NCI-H1092 (cell line): ENCODE results near the gene GMIP.
"Not testable (repeated sequence)": the region's sequence is repeated elsewhere in the genome, so short reads cannot be mapped to it uniquely, and the experiment has no call there.

Experiments
- DNase-seq: peaks from one replicate; lab custom pipeline; 2025; lab: John Stamatoyannopoulos, UW

GMIP gene

GRCh38 chr19:19643158-19644053 is at the start of gene GMIP:
Gene GMIP (minus strand): TSS chr19:19643657. CDS start chr19:19643529, 128 bp downstream.
- DNase-seq, result peak; percentile 49

- no peak for DNase-seq
Observed at GRCh38 chr19:19691683-19692082, 48.2 kb upstream of the GMIP start.

- DNase-seq, result not testable (repeated sequence)
Observed at GRCh38 chr19:19689023-19689422, 45.6 kb upstream of the GMIP start.

GRCh38 chr19:19687090-19687489 is 43.6 kb upstream of the GMIP start:
- no peak for DNase-seq

DNA sequence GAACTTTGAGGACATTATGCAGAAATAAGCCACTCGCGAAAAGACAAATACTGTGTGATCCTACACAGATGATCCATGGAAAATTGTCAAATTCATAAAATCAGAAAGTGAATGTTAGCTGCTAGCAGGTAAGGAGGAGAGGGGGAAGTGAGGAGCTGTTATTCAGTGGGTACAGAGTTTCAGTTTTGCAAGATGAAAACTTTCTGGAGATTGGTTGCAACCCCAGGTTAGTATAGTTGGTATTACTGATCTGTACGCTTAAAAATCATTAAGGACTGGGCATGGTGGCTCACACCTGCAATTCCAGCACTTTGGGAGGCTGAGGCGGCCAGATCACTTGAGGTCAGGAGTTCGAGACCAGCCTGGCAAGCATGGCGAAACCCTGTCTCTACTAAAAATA is 43.1 kb upstream of the GMIP start:
- DNase-seq, result no peak

DNA sequence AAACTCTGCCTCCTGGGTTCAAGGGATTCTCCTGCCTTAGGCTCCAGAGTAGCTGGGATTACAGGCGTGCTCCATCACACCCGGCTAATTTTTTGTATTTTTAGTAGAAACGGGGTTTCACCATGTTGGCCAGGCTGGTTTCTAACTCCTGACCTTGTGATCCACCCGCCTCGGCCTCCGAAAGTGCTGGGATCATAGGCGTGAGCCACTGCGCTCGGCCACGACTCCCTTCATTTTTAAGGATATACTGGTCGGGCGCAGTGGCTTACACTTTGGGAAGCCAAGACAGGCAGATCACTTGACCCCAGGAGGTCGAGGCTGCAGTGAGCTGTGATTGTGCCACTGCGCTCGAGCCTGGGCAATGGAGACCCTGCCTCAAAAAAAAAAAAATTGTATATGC is 42.7 kb upstream of the GMIP start:
- not testable (repeated sequence) for DNase-seq

DNA sequence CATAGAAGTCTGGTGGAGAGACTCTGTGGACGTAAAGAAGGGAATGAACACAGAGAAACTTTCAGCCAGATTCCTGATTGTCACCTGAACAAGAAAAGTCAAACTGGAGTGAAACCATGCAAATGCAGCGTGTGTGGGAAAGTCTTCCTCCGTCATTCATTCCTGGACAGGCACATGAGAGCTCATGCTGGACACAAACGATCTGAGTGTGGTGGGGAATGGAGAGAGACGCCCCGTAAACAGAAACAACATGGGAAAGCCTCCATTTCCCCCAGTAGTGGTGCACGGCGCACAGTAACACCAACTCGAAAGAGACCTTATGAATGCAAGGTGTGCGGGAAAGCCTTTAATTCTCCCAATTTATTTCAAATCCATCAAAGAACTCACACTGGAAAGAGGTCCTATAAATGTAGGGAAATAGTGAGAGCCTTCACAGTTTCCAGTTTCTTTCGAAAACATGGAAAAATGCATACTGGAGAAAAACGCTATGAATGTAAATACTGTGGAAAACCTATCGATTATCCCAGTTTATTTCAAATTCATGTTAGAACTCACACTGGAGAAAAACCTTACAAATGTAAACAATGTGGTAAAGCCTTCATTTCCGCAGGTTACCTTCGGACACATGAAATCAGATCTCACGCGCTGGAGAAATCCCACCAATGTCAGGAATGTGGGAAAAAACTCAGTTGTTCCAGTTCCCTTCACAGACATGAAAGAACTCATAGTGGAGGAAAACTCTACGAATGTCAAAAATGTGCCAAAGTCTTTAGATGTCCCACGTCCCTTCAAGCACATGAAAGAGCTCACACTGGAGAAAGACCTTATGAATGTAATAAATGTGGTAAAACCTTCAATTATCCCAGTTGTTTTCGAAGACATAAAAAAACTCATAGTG is 36.0 kb upstream of the GMIP start:
- no peak for DNase-seq

GRCh38 chr19:19677579-19677978 is 34.1 kb upstream of the GMIP start:
- no peak for DNase-seq

- DNase-seq, result no peak
Observed at GRCh38 chr19:19674315-19674714, 30.9 kb upstream of the GMIP start.

DNA sequence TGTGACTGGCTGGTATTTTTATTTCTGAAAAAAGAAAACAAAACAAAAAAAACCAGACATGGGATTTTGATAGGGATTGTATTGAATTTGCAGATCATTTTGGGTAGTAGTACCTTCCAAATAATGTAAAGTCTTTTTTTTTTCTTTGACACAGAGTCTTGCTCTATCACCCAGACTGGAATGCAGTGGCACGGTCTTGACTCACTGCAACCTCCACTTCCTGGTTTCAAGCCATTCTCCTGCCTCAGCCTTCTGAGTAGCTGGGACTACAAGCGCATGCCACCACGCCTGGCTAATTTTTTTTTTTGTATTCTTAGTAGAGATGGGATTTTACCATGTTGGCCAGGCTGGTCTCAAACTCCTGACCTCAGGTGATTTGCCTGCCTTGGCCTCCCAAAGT is 29.4 kb upstream of the GMIP start:
- DNase-seq, result no peak

DNA sequence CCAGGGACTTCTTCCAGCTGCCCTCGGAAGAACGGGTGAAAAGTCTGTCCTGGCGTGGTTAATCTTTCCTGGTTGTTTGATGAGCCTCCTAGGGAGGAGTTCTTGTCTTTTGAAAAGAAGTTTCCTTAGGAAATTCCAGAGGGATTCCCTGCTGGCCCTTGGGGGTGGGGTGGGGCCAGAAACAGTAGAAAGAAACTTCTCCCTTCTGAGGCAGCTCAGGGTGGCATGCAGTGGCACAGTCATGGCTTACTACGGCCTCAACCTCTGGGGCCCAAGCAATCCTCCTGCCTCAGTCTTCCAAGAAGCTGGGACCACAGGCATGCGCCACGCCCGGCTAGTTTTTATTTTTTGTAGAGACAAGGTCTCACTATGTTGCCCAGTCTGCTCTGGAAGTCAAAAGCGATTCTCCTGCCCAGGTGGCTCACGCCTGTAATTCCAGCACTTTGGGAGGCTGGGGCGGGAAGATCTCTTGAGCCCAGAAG is 26.7 kb upstream of the GMIP start:
- no peak for DNase-seq

- DNase-seq, result peak; percentile 81
Observed at GRCh38 chr19:19668230-19669012, 25.0 kb upstream of the GMIP start, which contains the start of gene ZNF101. Gene ZNF101 (plus strand): TSS chr19:19668839. CDS start chr19:19668964, 125 bp downstream.

- DNase-seq, result not testable (repeated sequence)
Observed at GRCh38 chr19:19665420-19665948, 22.0 kb upstream of the GMIP start.

DNA sequence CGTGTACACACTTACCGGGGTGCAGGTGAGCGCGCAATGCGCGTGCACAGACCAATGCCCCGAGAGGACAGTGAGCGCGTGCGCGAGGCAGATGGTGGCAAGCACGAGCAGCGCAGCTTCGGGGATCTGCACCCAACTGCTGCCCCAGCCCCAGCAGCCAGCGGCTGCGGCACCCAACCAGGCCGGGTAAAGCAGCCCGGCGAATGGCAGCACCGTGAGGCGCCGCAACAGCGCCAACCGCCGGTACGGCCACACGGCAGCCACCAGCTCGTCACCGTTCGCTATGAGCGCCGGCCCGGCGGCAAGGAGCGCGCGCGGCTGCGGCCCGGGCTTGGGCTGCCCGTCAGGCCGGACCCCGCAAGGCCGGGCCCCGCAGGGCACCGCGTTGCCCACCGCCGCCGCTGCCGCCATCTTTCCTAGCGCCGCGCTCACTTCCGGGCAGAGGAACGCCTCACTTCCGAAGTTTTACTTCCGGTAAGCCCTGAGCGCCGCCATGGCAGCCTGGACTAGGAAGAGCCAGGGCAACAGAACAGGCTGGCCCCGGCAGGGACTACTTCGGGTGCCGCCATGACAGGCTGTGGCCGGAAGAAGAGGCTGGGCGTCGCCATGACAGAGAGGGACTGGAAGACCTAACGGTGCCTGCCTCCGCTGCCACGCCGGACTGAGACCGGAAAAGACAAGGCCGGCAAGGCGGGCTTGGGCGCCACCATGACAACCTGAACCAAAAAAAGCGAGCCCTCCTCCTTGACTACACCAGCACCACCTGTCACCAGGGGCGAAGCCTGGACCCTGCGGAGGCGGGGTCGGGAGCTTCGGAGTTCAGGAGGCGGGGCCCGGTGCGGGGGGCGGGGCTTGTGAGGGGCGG is 20.0 kb upstream of the GMIP start, which contains the start of gene ATP13A1:
Gene ATP13A1 (minus strand): TSS at position 421 of the 865 bp plus-strand sequence. CDS start 10 bp downstream, at position 411.
- DNase-seq, result peak; percentile 98

- DNase-seq, result no peak
Observed at GRCh38 chr19:19662871-19663255, 19.4 kb upstream of the GMIP start.

- no peak for DNase-seq
Observed at GRCh38 chr19:19662344-19662743, 18.9 kb upstream of the GMIP start.

- DNase-seq, result no peak
Observed at GRCh38 chr19:19661675-19662251, 18.3 kb upstream of the GMIP start.

- no peak for DNase-seq
Observed at GRCh38 chr19:19661141-19661674, 17.8 kb upstream of the GMIP start.

- no peak for DNase-seq
Observed at GRCh38 chr19:19659646-19660245, 16.3 kb upstream of the GMIP start.
